GM12874 (cell line): ENCODE measurements around the gene OPA3.

Experiments used
- TF ChIP-seq, protein P1 (sequence below): IDR thresholded peaks from 2 replicates; pipeline ENCODE4 v1.5.1; 2011; ENCODE audit warnings: low read depth, mild to moderate bottlenecking, control low read depth, low read length, moderate library complexity; ENCODE audit not compliant: insufficient read depth

The OPA3 gene

GRCh38 chr19:45581576-45581975 is 3.0 kb downstream of the OPA3 start:
- TF ChIP-seq, protein P1, sequence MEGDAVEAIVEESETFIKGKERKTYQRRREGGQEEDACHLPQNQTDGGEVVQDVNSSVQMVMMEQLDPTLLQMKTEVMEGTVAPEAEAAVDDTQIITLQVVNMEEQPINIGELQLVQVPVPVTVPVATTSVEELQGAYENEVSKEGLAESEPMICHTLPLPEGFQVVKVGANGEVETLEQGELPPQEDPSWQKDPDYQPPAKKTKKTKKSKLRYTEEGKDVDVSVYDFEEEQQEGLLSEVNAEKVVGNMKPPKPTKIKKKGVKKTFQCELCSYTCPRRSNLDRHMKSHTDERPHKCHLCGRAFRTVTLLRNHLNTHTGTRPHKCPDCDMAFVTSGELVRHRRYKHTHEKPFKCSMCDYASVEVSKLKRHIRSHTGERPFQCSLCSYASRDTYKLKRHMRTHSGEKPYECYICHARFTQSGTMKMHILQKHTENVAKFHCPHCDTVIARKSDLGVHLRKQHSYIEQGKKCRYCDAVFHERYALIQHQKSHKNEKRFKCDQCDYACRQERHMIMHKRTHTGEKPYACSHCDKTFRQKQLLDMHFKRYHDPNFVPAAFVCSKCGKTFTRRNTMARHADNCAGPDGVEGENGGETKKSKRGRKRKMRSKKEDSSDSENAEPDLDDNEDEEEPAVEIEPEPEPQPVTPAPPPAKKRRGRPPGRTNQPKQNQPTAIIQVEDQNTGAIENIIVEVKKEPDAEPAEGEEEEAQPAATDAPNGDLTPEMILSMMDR: no peak

DNA sequence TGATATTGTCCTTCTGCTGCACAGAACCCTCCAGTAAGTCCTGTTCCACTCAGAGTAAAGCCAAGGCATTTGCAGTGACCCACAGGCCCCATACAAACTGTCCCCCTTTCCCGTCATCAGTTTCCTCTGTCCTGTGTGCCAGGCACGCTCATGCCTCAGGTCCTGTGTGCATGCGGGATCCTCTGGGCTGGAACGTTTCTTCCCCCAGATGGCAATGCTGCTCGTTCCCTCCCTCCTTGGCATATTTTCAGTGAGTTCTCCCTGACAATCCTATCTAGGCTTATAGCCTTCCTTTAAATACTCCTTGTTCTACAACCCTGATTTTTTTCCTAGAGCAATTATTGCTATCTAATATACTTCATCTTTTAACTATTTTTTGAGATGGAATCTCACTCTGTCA is 5.7 kb downstream of the OPA3 start:
- TF ChIP-seq, protein P1: no peak

DNA sequence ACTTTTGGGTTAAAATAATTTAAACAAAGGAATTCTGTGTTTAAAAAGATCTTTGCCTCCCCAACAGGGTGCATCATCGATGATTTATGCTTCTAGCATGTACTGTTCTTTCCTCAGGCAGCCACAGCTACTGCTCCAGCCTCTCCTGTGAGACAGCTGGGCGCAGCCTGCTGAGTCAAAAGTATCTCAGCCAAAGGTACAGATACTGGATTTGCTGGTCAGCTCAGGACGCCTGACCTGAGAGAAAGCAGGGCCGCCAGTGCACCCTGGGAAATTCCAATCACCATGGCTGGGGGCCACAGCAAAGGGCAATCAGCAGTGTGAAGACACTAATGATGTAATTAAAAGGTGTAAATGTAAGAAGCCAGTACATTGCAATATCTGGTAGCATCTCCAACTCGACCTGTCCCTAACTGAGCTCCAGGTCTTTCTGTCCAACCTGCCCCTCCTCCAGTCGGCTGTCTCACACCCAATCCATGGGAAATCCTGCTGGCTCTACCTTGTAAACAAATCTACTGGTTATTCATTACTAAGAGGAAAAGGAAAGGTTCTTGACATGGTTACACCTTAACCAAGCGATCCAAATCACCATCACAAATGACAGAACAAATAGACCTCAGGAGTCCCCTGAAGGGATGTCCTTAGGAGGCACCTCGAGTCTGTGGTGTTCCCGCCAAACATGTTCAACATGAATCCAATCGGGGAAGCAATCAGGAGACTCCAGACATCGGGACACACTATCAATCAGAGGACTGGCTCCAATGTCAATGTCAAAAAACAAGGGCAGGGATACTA is 7.3 kb downstream of the OPA3 start:
- TF ChIP-seq, protein P1: no peak

GRCh38 chr19:45576682-45577081 is 7.9 kb downstream of the OPA3 start:
- TF ChIP-seq, protein P1: no peak

- TF ChIP-seq, protein P1: no peak
Observed at GRCh38 chr19:45575216-45575615, 9.4 kb downstream of the OPA3 start.

DNA sequence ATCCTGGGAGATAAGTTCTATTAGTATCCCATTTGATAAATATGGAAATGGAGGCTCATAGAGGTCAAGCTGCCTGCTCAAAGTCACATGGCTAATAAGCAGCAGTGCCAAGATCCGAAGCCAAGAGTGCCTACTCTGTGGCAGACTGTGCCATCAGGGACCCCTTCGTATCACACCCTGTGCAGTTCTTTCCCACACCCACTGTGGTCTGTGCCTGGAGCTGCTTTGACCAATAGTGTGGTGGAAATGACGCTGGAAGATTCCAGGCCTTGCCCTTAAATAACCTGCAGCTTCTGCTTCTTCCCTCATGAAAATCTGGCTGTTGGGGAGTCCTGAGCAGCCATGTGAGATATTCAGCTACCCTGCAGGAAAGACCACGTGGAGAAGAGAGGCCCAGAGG is 10.1 kb downstream of the OPA3 start:
- TF ChIP-seq, protein P1: no peak

DNA sequence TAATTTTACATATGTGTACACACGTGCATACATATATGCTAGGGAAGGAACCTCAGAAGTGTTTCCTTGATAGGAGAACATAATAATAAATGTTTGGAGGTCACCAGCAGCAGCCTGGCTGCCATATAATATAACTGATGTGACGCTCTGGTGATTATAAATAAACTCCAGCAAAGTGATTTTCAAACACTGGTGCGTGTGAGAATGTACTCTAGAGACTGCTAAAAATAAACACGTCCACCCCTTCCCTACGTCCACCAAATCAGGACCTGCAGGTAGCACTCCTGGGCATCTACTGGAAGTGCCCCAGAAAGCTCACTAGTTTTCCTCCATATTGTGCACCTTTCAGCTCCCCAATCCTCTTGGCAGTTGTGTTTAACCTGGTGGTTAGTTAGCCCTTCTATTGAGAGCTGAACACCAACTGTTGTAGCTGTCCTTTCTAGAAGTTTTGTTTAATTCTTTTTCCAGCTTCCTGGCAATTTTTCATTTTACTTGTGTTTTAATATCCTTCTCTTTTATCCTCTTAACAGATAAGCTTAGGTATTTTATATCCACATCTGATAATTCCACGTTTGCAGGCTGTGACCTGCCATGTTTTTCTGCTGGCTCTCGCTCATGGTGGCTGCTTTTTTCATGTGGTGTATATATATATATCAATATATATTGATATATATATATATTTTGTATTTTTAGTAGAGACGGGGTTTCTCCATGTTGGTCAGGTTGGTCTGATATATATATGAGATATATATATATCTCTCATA is 13.0 kb downstream of the OPA3 start:
- TF ChIP-seq, protein P1: no peak
